OCI-LY3 (cell line): ENCODE results near the gene FBLL1.

Source experiments
- CTCF ChIP-seq: fragments of 200-600, 300-600 bp; sonication (generic); IDR thresholded peaks from 2 replicates; pipeline ENCODE4 v1.5.1; 2014; ENCODE audit warnings: antibody characterized with exemption, low read length, low read depth
- EZH2phosphoT487 ChIP-seq: fragments of 200-600 bp; shearing (Covaris generic); IDR thresholded peaks from 2 replicates; pipeline ENCODE4 v1.6.1; 2018; ENCODE audit warnings: antibody characterized with exemption, mixed run types, low read depth

GRCh38 chr5:168549554-168549953 lies 20.4 kb downstream of the FBLL1 start:
- TF ChIP-seq CTCF (no peak), EZH2phosphoT487 (no peak)
